H9 (cell line): Measurements from ENCODE around the gene TNFRSF18. TPM values are rescaled to one million over a fixed set of nuclear protein-coding genes. Genes with fewer than 3 reads are reported as not detected.

ENCODE experiments used
- DNase-seq: peaks from one replicate; pipeline ENCODE4 v3.0.0-alpha.2; 2017
- H2AFZ ChIP-seq: one replicate; pipeline ENCODE4 v1.6.1; 2013; ENCODE audit warnings: mild to moderate bottlenecking, low read length, control low read depth, moderate library complexity
- H2AK5ac ChIP-seq: 2 replicates; pipeline ENCODE4 v1.6.1; 2013; ENCODE audit warnings: low read length, control low read depth, mixed read lengths; ENCODE audit not compliant: insufficient read length
- H2BK120ac ChIP-seq: one replicate; pipeline ENCODE4 v1.6.1; 2013; ENCODE audit warnings: low read depth, mild to moderate bottlenecking, low read length, control low read depth, inconsistent platforms; ENCODE audit not compliant: poor library complexity, severe bottlenecking
- H2BK12ac ChIP-seq: 2 replicates; pipeline ENCODE4 v1.6.1; 2013; ENCODE audit warnings: low read length, control low read depth, mixed read lengths, low read depth; ENCODE audit not compliant: insufficient read length
- H2BK15ac ChIP-seq: 2 replicates; pipeline ENCODE4 v1.6.1; 2013; ENCODE audit warnings: low read depth, low read length, control low read depth
- H2BK20ac ChIP-seq: one replicate; pipeline ENCODE4 v1.6.1; 2013; ENCODE audit warnings: low read depth, mild to moderate bottlenecking, low read length, control low read depth, inconsistent platforms; ENCODE audit not compliant: poor library complexity, severe bottlenecking
- H2BK5ac ChIP-seq: 2 replicates; pipeline ENCODE4 v1.6.1; 2013; ENCODE audit warnings: low read length, control low read depth, mixed read lengths; ENCODE audit not compliant: insufficient read length
- H3K14ac ChIP-seq: 2 replicates; pipeline ENCODE4 v1.6.1; 2013; ENCODE audit warnings: low read length, control low read depth; ENCODE audit not compliant: insufficient read depth
- H3K18ac ChIP-seq: 2 replicates; pipeline ENCODE4 v1.6.1; 2013; ENCODE audit warnings: low read depth, mild to moderate bottlenecking, mixed read lengths, low read length, control low read depth; ENCODE audit not compliant: insufficient read length
- H3K23ac ChIP-seq: 2 replicates; pipeline ENCODE4 v1.6.1; 2013; ENCODE audit warnings: low read length, control low read depth, mixed read lengths, low read depth; ENCODE audit not compliant: insufficient read length
- H3K23me2 ChIP-seq: 2 replicates; pipeline ENCODE4 v1.6.1; 2013; ENCODE audit warnings: low read depth, mild to moderate bottlenecking, mixed read lengths, low read length, control low read depth; ENCODE audit not compliant: insufficient read length, poor library complexity, severe bottlenecking
- H3K27ac ChIP-seq: 2 replicates; pipeline ENCODE4 v1.5.1; 2013; ENCODE audit warnings: low read length, control low read depth, mixed read lengths, low read depth; ENCODE audit not compliant: insufficient read length
- H3K27me3 ChIP-seq: 2 replicates; pipeline ENCODE4 v1.6.1; 2013; ENCODE audit warnings: low read length, control low read depth, inconsistent platforms; ENCODE audit not compliant: insufficient read depth
- H3K4ac ChIP-seq: 2 replicates; pipeline ENCODE4 v1.6.1; 2013; ENCODE audit warnings: low read depth, mild to moderate bottlenecking, control low read depth, inconsistent platforms, low read length, moderate library complexity
- H3K4me1 ChIP-seq: 2 replicates; pipeline ENCODE4 v1.6.1; 2013; ENCODE audit warnings: low read length, control low read depth, inconsistent platforms; ENCODE audit not compliant: insufficient read depth
- H3K4me2 ChIP-seq: 2 replicates; pipeline ENCODE4 v1.6.1; 2013; ENCODE audit warnings: low read length, control low read depth, mixed read lengths; ENCODE audit not compliant: insufficient read length, insufficient read depth
- H3K56ac ChIP-seq: 2 replicates; pipeline ENCODE4 v1.6.1; 2013; ENCODE audit warnings: low read depth, mild to moderate bottlenecking, mixed read lengths, low read length, control low read depth; ENCODE audit not compliant: insufficient read length
- H3K79me1 ChIP-seq: 2 replicates; pipeline ENCODE4 v1.6.1; 2013; ENCODE audit warnings: low read depth, mild to moderate bottlenecking, moderate library complexity, low read length, control low read depth, inconsistent platforms; ENCODE audit not compliant: insufficient read depth, poor library complexity, severe bottlenecking
- H3K79me2 ChIP-seq: 2 replicates; pipeline ENCODE4 v1.6.1; 2013; ENCODE audit warnings: low read length, control low read depth, inconsistent platforms; ENCODE audit not compliant: insufficient read depth
- H3K9ac ChIP-seq: 2 replicates; pipeline ENCODE4 v1.6.1; 2013; ENCODE audit warnings: low read length, control low read depth, mixed read lengths; ENCODE audit not compliant: insufficient read length; ENCODE audit errors: extremely low read depth
- H3K9me3 ChIP-seq: one replicate; pipeline ENCODE4 v1.6.1; 2013; ENCODE audit warnings: low read depth, low read length, inconsistent platforms; ENCODE audit not compliant: control insufficient read depth
- H3T11ph ChIP-seq: one replicate; pipeline ENCODE4 v1.6.1; 2013; ENCODE audit warnings: mild to moderate bottlenecking, low read length, control low read depth, inconsistent platforms
- H4K20me1 ChIP-seq: one replicate; pipeline ENCODE4 v1.6.1; 2013; ENCODE audit not compliant: control insufficient read depth, insufficient read length, insufficient read depth
- H4K5ac ChIP-seq: 2 replicates; pipeline ENCODE4 v1.6.1; 2013; ENCODE audit warnings: low read depth, mild to moderate bottlenecking, mixed read lengths, low read length, control low read depth; ENCODE audit not compliant: insufficient read length
- H4K8ac ChIP-seq: replicated peaks from 2 replicates; pipeline ENCODE4 v1.6.1; 2013; ENCODE audit warnings: low read length, control low read depth, mixed read lengths, low read depth; ENCODE audit not compliant: insufficient read length
- H4K91ac ChIP-seq: 2 replicates; pipeline ENCODE4 v1.6.1; 2013; ENCODE audit warnings: low read depth, mild to moderate bottlenecking, moderate library complexity, mixed read lengths, low read length, control low read depth; ENCODE audit not compliant: insufficient read length
- H3K27ac Mint-ChIP-seq, 3 experiments: 2 replicates in 2 of 3; 3 replicates in 1 of 3; pipeline ENCODE4 v1.8.0; 2020 to 2021; ENCODE audit warnings: mixed read lengths in 3 of 3, mild to moderate bottlenecking in 1 of 3, moderate library complexity in 1 of 3
- H3K27me3 Mint-ChIP-seq: 2 replicates; pipeline ENCODE4 v1.8.0; 2021; ENCODE audit warnings: low read depth, mild to moderate bottlenecking, moderate library complexity, mixed read lengths
- H3K36me3 Mint-ChIP-seq, 3 experiments: 2 replicates in 2 of 3; 3 replicates in 1 of 3; pipeline ENCODE4 v1.8.0; 2020 to 2021; ENCODE audit warnings: low read depth in 3 of 3, mixed read lengths in 3 of 3; ENCODE audit not compliant: insufficient read depth in 1 of 3
- H3K4me1 Mint-ChIP-seq, 2 experiments: 2 replicates each; pipeline ENCODE4 v1.8.0; 2020; ENCODE audit warnings: mixed read lengths in 2 of 2
- H3K4me3 Mint-ChIP-seq, 2 experiments: 2 replicates in 1 of 2; 3 replicates in 1 of 2; pipeline ENCODE4 v1.8.0; 2020 to 2021; ENCODE audit warnings: mild to moderate bottlenecking in 2 of 2, mixed read lengths in 2 of 2, moderate library complexity in 1 of 2
- H3K9me3 Mint-ChIP-seq, 2 experiments: 2 replicates in 1 of 2; 3 replicates in 1 of 2; pipeline ENCODE4 v1.8.0; 2020; ENCODE audit warnings: mild to moderate bottlenecking in 2 of 2, mixed read lengths in 2 of 2, moderate library complexity in 1 of 2
- CTCF ChIP-seq: fragments of 200-600 bp; sonication (generic); conservative IDR thresholded peaks from 3 replicates; pipeline ENCODE4 v1.8.0; 2021; ENCODE audit warnings: antibody characterized with exemption, mild to moderate bottlenecking
- WGBS: extraction: QIAGEN DNeasy Blood & Tissue Kit; methylation state at CpG from one replicate; pipeline ENCODE4 v1.1.7; 2013; ENCODE audit warnings: missing lambda C conversion rate, low lambda C conversion rate, mixed read lengths; ENCODE audit not compliant: insufficient read length; ENCODE audit errors: extremely low coverage; 5-methylcytosine and 5-hydroxymethylcytosine counted together
- total RNA-seq: library from RNA; stranded (reverse); gene quantifications from 2 replicates; pipeline ENCODE4 v1.2.1, GENCODE V29; 2021

Gene TNFRSF18
- total RNA-seq, 1 experiment from 2014 or later: 2.0 TPM

GRCh38 chr1:1244192-1244811 lies 37.9 kb upstream of the TNFRSF18 start:
- no peak for TF ChIP-seq CTCF
- no peak overlapping the region for H2BK12ac ChIP-seq
- no peak overlapping the region for H3K18ac ChIP-seq
- H3K4me2 ChIP-seq: no peak overlapping the region
- no peak overlapping the region for H2AFZ ChIP-seq
- Mint-ChIP-seq H3K4me1 (no peaks in the 10 kb centered on the region), H3K9me3 (no peaks in the 10 kb centered on the region), H3K36me3 (no peaks in the 10 kb centered on the region), H3K27me3 (peaks cover 15% of the 10 kb centered on the region), H3K27ac (no peak overlapping the region), H3K4me3 (no peak overlapping the region)
- H3K79me2 ChIP-seq: no peaks in the 10 kb centered on the region
- H3K27ac ChIP-seq: no peak overlapping the region
- H3K9me3 ChIP-seq: no peaks in the 10 kb centered on the region
- H3K9ac ChIP-seq: no peak overlapping the region
- no peak overlapping the region for H3K56ac ChIP-seq
- H2BK20ac ChIP-seq: no peak overlapping the region
- H4K5ac ChIP-seq: no peak overlapping the region
- no peak overlapping the region for H4K8ac ChIP-seq
- WGBS: no CpG with 5 or more reads among the region's 30 CpGs
- H4K20me1 ChIP-seq: no peaks in the 10 kb centered on the region
- no peak overlapping the region for H3K23ac ChIP-seq
- no peak overlapping the region for H4K91ac ChIP-seq
- H3K4me1 ChIP-seq: no peaks in the 10 kb centered on the region
- H3K27me3 ChIP-seq: no peaks in the 10 kb centered on the region
- no peak overlapping the region for H3K14ac ChIP-seq
- no peak overlapping the region for H2BK5ac ChIP-seq
- no peaks in the 10 kb centered on the region for H3K23me2 ChIP-seq
- H3K79me1 ChIP-seq: no peaks in the 10 kb centered on the region
- H2BK15ac ChIP-seq: no peak overlapping the region
- H3K4ac ChIP-seq: no peak overlapping the region
- H3T11ph ChIP-seq: no peak overlapping the region
- H2AK5ac ChIP-seq: no peak overlapping the region
- no peak overlapping the region for H2BK120ac ChIP-seq
- no peak for DNase-seq
